Transverse colon (tissue), 4 donors: ENCODE data around the gene ARHGAP1.

ENCODE experiments used
- CTCF ChIP-seq, 5 experiments: fragments of 200-600 bp in 3 of 5; fragments of 450-650 bp in 2 of 5; sonication (generic) in 3 of 5; IDR thresholded peaks; 1 replicate in 2 of 5; 2 replicates in 3 of 5; pipeline ENCODE4 v1.5.1; 2016 to 2017; ENCODE audit warnings: antibody characterized with exemption in 5 of 5, inconsistent platforms in 3 of 5, mild to moderate bottlenecking in 2 of 5, moderate library complexity in 1 of 5
- POLR2A ChIP-seq: fragments of 450-650 bp; IDR thresholded peaks from one replicate; pipeline ENCODE4 v1.6.1; 2016; ENCODE audit warnings: antibody characterized with exemption, mild to moderate bottlenecking, moderate library complexity
- POLR2AphosphoS5 ChIP-seq, 3 donors: sonication (generic); formaldehyde crosslinking; IDR thresholded peaks; one replicate each; pipeline ENCODE4 v1.6.1; 2016; ENCODE audit warnings: antibody characterized with exemption in 3 of 3

- TF ChIP-seq POLR2AphosphoS5 (IDR thresholded peaks at IDR 0.05): no peak
- TF ChIP-seq CTCF (IDR thresholded peaks at IDR 0.05): no peak
- TF ChIP-seq POLR2A: no peak
Measured at GRCh38 chr11:46666516-46666915, 33.9 kb downstream of the ARHGAP1 start.
